Pulmonary artery endothelial cell (primary cell): ENCODE data around the gene MAML1. TPM values are rescaled to one million over a fixed set of nuclear protein-coding genes. Genes with fewer than 3 reads are reported as not detected.

Experiments used
- DNase-seq: peaks from one replicate; pipeline ENCODE4 v3.0.0-alpha.2; 2011; ENCODE audit warnings: low read depth, low spot score
- total RNA-seq: library from RNA; depleted of rRNA; stranded (reverse); fragments of >200 nt; gene quantifications from 2 replicates; pipeline ENCODE4 v1.2.3, GENCODE V29; 2014

MAML1 gene
- total RNA-seq, 1 donor from 2014 or later: 7.3 TPM

GRCh38 chr5:179793468-179794139, 61.0 kb downstream of the MAML1 start, which contains the start of gene LTC4S:
TSS of gene LTC4S (plus strand) at chr5:179793986. CDS start at chr5:179794081, 95 bp downstream.
- no peak for DNase-seq

GRCh38 chr5:179794171-179794570, 61.5 kb downstream of the MAML1 start:
- no peak for DNase-seq

GRCh38 chr5:179794575-179794974, 62.0 kb downstream of the MAML1 start:
- no peak for DNase-seq

- no peak for DNase-seq
Measured at GRCh38 chr5:179795049-179795862, 62.6 kb downstream of the MAML1 start.

GRCh38 chr5:179795863-179796833, 63.5 kb downstream of the MAML1 start:
- no peak for DNase-seq

- DNase-seq: no peak
Measured at GRCh38 chr5:179796877-179797608, 64.4 kb downstream of the MAML1 start.

- no peak for DNase-seq
Measured at GRCh38 chr5:179797741-179798140, 65.1 kb downstream of the MAML1 start.

GRCh38 chr5:179798144-179798770, 65.6 kb downstream of the MAML1 start:
- no peak for DNase-seq

- no peak for DNase-seq
Measured at GRCh38 chr5:179798771-179799643, 66.4 kb downstream of the MAML1 start.

GRCh38 chr5:179799644-179799973, 67.0 kb downstream of the MAML1 start:
- DNase-seq: no peak

- no peak for DNase-seq
Measured at GRCh38 chr5:179800071-179800695, 67.6 kb downstream of the MAML1 start.

- no peak for DNase-seq
Measured at GRCh38 chr5:179800696-179801201, 68.1 kb downstream of the MAML1 start.

GRCh38 chr5:179801304-179802206, 68.9 kb downstream of the MAML1 start:
- no peak for DNase-seq

- no peak for DNase-seq
Measured at GRCh38 chr5:179802207-179802883, 69.7 kb downstream of the MAML1 start.

- no peak for DNase-seq
Measured at GRCh38 chr5:179802950-179803562, 70.4 kb downstream of the MAML1 start.

- DNase-seq: no peak
Measured at GRCh38 chr5:179803651-179804554, 71.3 kb downstream of the MAML1 start.
